GM21529 (cell line): Measurements from ENCODE around the gene CSNK2B.

ENCODE experiments used
- ATAC-seq: cut with Tn5 transposase; IDR thresholded peaks from one replicate; pipeline ENCODE4 v1.9.1; 2021; ENCODE audit not compliant: unreplicated experiment

CSNK2B gene

DNA sequence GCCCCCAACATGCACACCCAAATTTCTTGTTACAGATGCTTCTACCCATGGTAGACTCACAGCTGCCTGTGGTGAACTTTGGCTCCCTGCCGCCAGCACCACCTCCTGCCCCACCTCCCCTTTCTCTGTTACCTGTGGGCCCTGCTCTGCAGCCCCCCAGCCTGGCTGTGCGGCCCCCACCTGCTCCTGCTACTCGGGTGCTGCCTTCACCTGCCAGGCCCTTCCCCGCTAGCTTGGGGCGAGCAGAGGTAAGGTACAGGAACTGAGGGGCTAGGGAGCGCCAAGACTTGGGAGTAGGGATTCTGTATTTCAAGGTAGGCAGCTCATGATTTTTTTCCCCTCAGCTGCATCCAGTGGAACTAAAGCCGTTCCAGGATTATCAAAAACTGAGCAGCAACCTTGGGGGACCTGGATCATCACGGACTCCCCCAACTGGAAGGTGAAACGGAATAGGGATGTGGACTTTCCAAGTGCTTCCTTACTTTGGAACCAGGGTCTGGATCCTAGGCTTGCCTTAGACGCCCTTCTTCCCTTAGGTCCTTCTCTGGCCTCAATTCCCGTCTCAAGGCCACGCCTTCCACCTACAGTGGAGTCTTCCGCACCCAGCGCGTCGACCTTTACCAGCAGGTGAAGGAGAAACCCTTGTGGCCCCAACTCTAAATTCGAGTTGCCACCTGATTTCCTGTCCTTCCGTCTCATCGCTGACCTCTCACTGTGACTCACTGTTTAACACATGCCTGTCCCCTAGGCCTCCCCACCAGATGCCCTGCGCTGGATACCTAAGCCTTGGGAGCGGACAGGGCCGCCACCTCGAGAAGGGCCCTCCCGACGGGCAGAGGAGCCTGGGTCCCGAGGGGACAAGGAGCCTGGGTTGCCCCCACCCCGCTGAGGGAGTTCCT, 28.9 kb upstream of the CSNK2B start:
- no peak for ATAC-seq

DNA sequence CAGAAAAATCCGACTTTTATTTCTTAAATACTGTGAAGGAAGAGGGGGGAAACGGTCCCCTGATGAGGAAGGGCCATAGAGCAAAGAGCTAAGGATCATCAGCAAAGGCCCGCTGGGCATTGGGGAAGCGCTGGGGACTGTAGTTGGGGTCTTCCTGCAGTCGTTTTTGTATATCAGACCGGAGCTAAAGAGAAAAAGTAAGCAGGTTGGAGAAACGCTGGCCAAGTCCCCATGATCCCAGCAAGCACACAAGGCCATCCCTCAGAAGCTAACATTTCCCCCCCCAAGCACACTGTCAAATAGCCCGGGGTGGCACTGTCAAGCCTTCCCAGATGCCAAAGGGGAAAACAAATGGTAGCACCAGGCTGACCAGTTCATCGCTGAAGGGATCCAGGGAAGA, 26.8 kb upstream of the CSNK2B start:
- ATAC-seq = no peak

DNA sequence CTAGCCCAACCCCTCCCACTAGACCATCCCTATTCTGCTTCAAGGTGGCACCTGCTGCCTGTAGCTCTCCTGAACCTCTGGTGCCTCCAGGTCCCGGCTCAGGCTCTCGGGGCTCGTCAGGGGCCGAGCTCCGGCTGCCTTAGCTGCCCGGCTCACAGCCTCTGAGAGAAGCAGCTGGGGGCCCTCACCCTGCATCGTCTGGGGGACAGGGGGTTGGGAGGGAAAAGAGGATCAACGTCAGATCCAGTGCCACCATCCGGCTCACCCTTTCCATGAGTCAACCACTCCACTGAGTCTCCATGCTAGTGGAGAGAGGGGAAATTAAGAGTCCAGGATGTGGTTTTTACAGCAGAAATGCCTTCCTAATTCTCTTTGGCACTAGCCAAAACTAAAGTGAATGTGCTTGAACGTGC, 26.4 kb upstream of the CSNK2B start:
- no peak for ATAC-seq

DNA sequence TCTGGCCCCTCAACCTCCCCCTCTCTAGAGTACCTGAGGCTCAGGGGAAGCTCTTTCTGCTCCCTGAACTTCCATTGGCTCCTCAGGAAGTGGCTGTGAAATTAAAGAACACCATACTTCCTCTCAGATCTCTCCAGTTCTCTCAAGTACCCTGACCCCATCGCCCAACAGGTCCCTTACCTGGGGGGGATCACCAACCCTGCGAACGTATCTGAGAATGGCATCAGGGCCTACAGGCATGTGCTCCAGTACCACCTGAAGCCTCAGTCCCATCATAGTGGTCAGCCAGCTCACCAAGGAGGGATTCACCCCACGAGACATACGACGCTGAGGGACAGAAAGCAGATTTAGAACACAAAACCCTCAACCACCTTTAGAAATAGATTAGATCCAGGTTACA, 25.3 kb upstream of the CSNK2B start:
- ATAC-seq = no peak

DNA sequence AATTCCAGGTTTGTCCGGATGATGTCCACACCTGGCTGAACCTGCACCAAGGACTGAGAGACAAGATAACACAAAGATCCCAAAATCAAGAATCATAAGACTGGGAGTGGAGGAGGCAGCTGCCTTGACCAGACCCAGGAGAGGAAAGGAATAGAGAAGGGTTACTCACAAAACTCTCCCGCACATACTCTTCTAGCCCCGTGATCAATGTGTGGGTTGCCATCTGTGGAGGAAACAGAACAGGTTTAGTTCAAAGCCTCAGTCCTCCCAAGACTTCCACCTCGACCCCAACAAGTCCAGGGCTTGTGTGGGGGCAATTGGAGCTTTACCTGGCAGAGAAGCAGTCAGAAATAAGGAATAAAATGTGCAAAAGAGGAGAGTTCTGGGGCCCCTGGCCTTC, 24.5 kb upstream of the CSNK2B start:
- no peak for ATAC-seq

DNA sequence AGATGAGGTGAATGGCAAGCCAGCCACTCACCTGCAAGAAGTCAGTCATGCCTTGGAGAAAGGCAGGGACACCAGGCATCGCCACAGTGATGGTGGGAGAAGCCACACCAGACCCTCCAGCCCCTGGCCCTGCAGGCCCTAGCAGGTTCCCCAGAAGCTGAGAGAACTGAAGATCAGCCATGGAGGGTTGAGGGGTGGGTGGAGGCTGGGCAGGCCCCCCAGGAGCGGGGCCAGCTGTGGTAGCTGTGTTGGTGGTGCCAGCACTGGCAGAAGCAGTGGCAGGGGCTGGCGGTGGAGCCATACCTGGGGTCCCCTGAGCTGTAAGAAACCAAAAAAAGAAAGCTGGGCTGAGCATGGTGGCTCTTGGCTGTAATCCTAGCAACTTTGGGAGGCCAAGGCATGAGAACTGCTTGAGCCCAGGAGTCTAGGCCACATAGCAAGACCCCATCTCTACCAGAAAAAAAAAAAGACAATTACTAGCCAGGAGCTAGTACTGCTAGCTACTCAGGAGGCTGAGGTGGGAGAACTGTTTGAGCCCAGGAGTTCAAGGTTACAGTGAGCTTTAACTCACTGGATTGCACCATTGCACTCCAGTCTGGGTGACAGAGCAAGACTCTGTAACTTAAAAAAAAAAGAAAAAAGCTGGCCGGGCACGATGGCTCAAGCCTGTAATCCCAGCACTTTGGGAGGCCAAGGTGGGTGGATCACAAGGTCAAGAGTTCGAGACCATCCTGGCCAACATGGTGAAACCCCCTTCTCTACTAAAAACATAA, 22.9 kb upstream of the CSNK2B start:
- no peak for ATAC-seq

DNA sequence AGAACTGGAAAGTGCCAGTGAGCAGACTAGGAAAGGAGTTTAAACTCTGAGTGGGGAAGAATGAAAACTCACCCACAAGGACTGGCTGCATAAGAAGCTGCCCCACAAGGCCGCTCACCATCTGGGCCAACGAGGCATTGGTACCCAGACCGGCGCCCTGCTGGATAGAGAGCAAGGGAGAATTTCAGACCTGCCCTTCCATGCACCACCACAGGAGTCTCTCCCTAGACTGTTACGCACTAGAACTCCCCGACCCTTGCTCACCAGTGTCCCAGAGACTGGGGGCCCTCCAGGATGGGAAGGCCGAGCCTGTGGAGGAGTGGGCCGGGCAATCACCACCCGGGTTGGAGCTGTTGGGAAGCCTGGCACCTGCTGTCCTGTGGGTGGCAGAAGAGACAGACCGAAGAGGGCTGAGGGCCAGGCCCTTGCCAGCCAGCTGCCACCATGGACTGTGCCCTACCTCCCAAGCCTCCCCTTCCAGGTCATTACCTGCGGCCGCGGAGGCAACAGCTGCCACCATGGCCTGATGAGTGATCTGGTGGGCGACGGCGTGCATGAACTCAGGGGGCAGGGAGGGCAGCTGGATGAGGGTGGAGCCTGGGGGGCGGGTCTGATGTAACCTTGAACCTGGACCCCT, 21.9 kb upstream of the CSNK2B start:
- ATAC-seq = no peak

DNA sequence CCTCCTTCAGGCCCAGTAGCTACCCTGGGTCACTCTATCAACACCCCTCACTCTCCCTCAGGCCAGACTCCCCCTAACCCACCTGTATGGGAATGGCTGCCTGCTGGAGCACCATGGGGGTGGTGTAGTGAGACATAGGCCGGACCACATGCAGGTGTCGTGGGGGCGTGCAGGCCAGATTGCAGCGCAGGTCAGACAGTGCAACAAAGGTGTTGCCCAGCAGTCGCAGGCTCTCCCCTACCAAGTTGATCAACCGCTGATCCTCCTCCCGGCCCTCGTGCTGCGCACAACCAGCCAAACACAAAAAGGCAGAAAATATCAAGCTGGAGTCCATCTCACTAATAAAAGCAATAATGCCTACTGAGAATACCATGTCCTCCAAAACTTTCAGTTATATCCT, 20.6 kb upstream of the CSNK2B start:
- ATAC-seq = no peak

DNA sequence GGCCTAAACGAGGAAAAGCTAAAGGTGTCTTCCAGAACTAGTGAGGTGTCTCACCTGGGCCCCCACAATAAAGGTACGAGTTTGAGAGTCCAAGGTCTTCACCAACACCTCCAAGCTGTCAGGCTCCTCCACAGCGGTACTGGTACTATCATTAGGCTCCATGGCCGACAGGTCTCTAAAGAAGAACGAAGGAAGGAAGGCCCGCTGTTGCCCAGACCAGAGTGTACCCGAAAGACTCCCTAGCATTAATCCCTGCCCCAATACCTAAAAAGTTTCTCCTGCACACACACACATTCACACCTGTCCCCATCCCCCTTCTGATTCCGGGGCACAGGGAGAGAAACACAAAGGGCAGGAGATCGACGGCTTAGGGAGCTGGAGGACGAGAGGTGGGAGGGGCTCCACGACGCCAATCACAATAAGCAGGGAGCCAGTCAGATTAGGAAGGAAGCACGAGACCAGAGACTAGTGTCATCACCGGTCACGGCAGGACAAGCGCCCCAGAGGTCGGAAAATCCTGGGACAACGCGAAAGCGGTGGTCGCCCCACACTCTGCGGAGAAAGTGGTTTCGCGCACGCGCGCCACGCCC, 14.2 kb upstream of the CSNK2B start:
- peak; percentile 33 for ATAC-seq

DNA sequence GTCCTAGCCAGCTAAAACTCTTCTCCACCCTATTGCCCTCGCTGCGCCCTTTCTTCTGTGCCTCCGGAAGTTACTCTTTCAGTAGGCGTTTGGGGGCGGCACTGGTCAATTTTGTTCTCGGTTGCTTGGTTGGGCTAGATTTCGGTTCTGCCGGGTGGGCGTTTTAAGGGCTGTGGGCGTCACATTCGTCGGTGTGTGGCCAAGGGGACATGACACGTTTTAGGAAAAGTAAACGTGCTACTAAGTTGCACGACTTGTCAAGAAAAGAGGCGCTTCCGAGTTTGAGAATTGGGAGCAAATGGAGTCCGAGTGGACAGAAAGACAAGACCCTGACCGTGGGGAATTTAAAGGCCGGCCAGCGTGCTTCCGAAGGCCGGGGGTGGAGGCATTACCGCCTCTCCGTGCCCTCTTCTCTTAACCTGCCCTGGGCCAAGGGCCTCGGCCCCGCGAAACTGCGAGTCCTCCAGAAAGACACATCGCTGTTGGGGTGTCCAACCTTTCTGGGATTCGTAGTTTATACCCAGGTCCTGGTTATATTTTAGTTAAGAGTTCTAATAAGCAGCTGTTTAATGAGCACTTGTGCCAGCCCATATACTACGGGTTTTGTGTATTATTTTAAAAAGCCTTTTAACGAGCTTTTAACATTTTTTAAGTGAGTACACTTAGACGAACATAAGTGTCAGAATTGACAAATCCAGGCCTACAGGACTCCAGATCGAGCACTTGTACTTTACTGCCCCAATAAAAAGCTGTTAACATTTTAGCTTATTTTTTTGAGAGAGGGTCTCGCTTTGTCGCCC, 12.8 kb upstream of the CSNK2B start:
- ATAC-seq = peak; percentile 65

DNA sequence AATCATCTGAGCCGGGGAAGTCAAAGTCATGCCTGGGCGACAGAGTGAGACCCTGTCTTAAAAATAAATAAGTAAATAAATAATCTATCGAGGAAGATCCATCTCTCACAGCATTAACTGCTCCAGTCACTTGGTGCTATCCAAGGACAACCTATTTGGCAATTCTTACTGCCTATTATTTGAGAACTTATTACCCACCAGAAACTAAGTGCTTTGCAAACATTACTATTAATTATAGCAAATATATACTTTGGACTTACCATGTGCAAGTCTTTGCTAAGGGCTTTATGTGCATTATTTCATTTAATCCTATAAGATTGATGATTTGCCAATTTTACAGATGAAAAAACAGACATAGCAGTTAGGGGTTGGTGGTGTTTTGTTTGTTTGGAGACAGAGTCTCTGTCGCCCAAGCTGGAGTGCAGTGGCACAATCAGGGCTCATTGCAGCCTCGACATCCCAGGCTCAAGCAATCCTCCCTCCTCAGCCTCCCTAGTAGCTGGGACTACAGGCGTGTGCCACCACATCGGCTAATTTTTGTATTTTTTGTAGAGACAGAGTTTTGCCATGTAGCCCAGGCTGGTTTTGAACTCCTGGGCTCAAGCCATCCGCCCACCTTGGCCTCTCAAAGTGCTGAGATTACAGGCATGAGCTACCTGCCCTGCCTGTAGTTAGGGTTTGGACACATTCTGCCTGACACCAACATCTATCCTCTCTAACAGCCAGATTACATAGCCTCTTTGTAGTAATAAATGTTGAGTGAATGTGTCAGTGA, 11.1 kb upstream of the CSNK2B start:
- no peak for ATAC-seq

DNA sequence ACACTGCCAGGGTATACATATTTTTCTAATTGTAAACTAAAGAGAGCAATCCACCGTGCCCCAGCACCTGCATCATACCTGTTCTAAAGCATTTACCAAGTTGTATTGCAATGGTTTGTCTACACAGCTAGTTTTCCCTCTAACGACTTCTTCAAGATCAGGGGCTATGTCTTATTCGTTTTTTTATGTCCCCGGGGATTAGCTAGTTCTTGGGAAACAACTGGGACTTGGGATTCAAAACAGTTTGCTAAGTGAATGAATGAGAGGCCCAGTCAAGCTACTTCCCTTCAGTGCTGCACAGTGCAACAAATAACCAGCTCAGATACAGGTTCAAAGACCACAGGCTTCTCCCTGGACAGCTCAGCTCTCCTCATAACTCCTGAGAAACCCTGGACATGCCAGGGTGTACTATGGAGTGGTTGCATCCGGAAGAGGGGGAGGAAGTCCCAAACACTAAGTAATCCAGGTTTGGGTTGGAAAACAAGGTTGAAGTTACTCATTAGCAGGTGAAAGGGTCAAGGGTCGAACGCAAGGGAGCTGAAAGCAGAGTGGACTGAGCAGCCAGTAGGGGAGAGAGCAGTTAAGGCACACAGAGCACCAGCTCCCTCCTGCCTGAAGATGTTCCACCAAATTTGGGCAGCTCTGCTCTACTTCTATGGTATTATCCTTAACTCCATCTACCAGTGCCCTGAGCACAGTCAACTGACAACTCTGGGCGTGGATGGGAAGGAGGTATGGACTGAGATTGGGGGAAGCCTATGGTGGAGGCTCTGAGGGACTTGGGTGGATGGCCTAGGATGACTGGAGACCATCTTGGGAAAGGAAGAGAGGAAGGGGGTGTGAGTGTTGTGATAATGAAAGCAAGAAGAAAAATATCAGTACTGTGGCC, 10.3 kb upstream of the CSNK2B start, which contains the start of gene APOM:
Gene APOM (plus strand): TSS at position 546 of the 889 bp plus-strand sequence. CDS start 73 bp downstream, at position 619.
- ATAC-seq = no peak

DNA sequence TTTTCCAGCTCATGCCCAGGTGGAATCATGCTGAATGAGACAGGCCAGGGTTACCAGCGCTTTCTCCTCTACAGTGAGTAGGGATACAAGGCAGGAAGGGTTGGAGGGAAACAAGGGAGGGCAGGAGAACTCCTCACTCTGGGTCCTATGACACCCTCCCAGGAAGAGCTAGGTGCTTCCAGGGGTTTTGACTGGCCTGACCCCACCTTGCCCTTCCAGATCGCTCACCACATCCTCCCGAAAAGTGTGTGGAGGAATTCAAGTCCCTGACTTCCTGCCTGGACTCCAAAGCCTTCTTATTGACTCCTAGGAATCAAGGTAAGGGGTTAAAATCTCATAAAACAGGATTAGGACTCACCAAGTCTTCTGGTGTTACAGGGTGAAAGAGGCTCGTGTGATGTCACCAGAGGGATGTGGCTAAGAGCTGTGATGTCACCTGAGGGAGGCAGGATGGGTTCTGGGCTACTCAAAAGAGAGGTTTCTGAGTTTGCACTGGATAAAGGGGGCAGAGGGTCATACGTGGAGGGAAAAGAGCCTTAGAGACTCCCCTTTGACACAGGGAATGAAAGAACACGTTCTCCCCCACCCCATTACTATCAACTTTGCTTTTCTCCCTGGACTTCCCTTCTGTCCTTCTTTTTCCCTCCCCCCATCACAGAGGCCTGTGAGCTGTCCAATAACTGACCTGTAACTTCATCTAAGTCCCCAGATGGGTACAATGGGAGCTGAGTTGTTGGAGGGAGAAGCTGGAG, 8.3 kb upstream of the CSNK2B start:
- ATAC-seq = no peak

DNA sequence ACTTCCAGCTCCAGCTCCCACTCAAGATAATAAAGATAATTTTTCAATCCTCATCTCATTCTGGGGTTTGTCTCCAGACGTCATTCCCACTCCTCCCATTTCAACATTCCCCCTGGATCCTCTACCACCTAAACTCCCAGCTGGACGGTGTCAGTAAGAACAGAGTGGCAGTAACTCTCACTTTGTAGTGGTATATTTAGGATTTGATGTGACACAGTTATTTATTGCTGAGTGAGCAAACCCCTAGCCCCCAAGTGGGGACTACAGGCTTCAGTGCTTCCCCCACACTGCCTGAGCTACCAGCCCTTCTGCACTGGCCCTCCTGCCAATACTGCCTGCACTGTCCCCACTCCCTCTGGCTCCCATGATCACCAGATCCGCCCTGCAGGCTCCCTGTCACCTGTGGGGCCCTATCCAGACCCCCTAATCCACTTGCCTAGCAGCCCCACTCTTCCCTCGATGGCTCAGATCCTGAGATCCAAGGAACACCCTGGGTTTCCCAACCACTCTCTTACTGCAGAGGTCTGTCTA, 7.7 kb upstream of the CSNK2B start:
- no peak for ATAC-seq

DNA sequence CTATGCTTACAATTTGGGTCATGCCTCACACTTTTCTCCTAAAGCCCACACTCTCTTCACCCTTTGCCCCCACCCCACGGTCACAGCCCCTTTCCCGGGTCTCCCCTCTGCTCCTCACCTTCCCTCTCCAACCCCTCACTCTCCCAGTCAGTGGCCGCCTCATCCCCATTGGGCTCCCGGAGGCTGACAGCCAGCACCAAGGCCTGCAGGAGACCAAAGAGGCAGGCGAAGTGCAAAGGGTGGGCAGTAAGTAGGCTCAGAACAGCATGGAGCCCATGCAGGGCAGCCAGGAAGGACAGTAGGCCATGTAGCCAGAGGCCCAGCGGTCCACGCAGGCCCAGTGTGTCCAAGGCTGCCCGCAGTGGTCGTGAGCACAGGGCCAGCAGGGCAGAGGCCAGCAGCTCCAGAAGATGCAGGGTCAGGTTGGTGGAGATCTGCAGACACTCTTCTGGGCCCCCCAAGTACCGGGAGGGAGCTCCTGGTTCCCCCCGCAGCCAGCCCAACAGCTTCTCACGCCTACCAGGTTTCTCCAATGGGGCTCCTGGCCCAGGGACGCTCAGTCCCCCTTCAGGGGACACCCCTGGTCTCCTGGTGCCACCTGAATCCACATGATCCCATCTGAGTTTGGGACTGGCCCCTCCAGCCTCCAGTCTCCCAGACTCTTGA, 6.8 kb upstream of the CSNK2B start:
- no peak for ATAC-seq

DNA sequence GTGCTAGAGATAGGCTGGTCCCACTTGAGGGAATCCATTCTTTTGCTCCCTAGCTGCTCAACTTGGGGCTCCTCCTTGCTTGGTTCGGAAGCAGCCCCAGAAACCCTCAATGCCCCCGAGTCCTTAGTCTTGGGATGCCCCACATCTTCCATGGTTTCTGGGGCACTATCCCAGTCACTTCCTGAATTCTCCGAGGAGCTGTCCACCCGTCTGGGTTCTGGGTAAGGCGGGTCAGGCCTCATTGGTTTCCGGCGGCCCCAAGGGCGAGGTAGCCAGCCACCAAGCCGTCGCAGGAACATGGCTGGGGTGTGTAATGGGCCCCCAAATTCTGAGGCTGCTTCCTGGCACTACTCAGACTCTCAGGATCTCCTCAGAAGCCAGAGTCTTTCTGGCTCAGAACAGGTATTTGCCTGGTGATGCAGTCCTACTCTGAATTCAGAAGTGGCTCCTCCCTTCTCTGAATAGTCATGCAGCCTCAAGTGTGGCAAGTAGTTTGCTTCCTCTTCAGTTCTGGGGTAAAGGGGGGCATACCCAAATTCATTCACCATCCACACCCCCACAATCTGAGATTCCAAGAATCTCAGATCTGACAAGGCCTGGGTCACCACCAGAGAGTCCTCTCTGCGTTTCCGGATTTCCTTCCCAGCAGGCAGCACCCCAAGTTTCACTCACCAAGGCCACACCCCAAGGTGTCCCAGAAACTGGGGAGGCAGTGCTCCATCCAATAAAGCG, 6.1 kb upstream of the CSNK2B start:
- peak; percentile 14 for ATAC-seq
